K562 (cell line): ENCODE measurements around the gene GAB2. TPM values are rescaled to one million over a fixed set of nuclear protein-coding genes. Genes with fewer than 3 reads are reported as not detected.
A peak's percentile ranks its signal among the peaks of the same experiment; 100 is the strongest.

Experiments
- CTCFL ChIP-seq: IDR thresholded peaks from 2 replicates; pipeline ENCODE4 v1.6.1; 2011; ENCODE audit warnings: borderline replicate concordance, low read depth, mild to moderate bottlenecking, moderate library complexity, low read length; ENCODE audit not compliant: insufficient read depth, poor library complexity, severe bottlenecking
- CXXC5 ChIP-seq: fragments of 250-450 bp; sonication (Bioruptor Pico); IDR thresholded peaks from 2 replicates; pipeline ENCODE4 v1.8.0; 2022; ENCODE audit warnings: inconsistent platforms, mild to moderate bottlenecking, moderate library complexity
- EP300 ChIP-seq: IDR thresholded peaks from 2 replicates; pipeline ENCODE4 v1.6.1; 2012; ENCODE audit warnings: low read length, improper control_type of control experiment
- FOXA1 ChIP-seq: fragments of 450-650 bp; IDR thresholded peaks from 2 replicates; pipeline ENCODE4 v1.6.1; 2016; ENCODE audit warnings: mild to moderate bottlenecking, borderline replicate concordance
- HDAC1 ChIP-seq, 2 experiments: fragments of 450-650 bp; IDR thresholded peaks; 2 replicates each; pipeline ENCODE4 v1.6.1; 2016 to 2017; ENCODE audit warnings: inconsistent platforms in 1 of 2, mild to moderate bottlenecking in 1 of 2, moderate library complexity in 1 of 2
- HLTF ChIP-seq: fragments of 450-650 bp; IDR thresholded peaks from 2 replicates; pipeline ENCODE4 v1.6.1; 2016
- IFI16 ChIP-seq: fragments of 250-450 bp; sonication (Bioruptor Pico); IDR thresholded peaks from 2 replicates; pipeline ENCODE4 v2.1.2; 2022; ENCODE audit warnings: mild to moderate bottlenecking, inconsistent platforms
- LARP7 ChIP-seq: fragments of 450-650 bp; IDR thresholded peaks from 2 replicates; pipeline ENCODE4 v1.6.1; 2016
- MAFF ChIP-seq: IDR thresholded peaks from 2 replicates; pipeline ENCODE4 v1.6.1; 2012; ENCODE audit warnings: low read length, improper control_type of control experiment
- MAFG ChIP-seq: fragments of 450-650 bp; conservative IDR thresholded peaks from 2 replicates; pipeline ENCODE4 v1.6.1; 2016; ENCODE audit warnings: missing genetic modification characterization, missing compliant biosample characterization
- PCBP1 ChIP-seq: fragments of 200-400 bp; formaldehyde crosslinking; IDR thresholded peaks from 2 replicates; pipeline ENCODE4 v1.6.1; 2018; ENCODE audit warnings: mild to moderate bottlenecking, low read depth, low read length; ENCODE audit not compliant: poor library complexity, severe bottlenecking
- POLR3A ChIP-seq: IDR thresholded peaks from 2 replicates; pipeline ENCODE4 v1.6.1; 2011; ENCODE audit warnings: borderline replicate concordance, mild to moderate bottlenecking, moderate library complexity; ENCODE audit not compliant: insufficient read length, insufficient read depth; ENCODE audit errors: extremely low read depth
- RBM17 ChIP-seq: fragments of 200-400 bp; formaldehyde crosslinking; IDR thresholded peaks from 2 replicates; pipeline ENCODE4 v1.6.1; 2017; ENCODE audit warnings: low read depth, mild to moderate bottlenecking, low read length, borderline replicate concordance
- SMAD4 ChIP-seq: fragments of 250-450 bp; sonication (Bioruptor Pico); conservative IDR thresholded peaks from 2 replicates; pipeline ENCODE4 v1.8.0; 2021; ENCODE audit warnings: inconsistent platforms, mild to moderate bottlenecking, moderate library complexity
- TBP ChIP-seq: optimal IDR thresholded peaks from 2 replicates; pipeline ENCODE3; 2011; ENCODE audit warnings: low read depth, low read length, improper control_type of control experiment
- ZFP36 ChIP-seq: fragments of 150-350 bp; IDR thresholded peaks from 2 replicates; pipeline ENCODE4 v1.6.1; 2018; ENCODE audit warnings: low read length, low read depth; ENCODE audit not compliant: partially characterized antibody
- polyA plus RNA-seq, 8 experiments: library from polyadenylated mRNA; depleted of rRNA in 4 of 8; stranded (reverse) in 5 of 8; unstranded in 3 of 8; fragments of >200 nt; fragmentation: Nextera tagmentation in 2 of 8; fragmentation: Illumina TruSeq in 1 of 8; extraction: Ambion mirVana in 2 of 8; extraction: Trizol in 1 of 8; gene quantifications; 2 replicates each; pipeline versions ENCODE4 v1.2.1 to v1.2.3, GENCODE V29; 2011 to 2014; ENCODE audit warnings: inconsistent platforms in 1 of 8, missing spikeins in 1 of 8
- total RNA-seq, 7 experiments: library from RNA; depleted of rRNA in 6 of 7; stranded (reverse); fragments of >200 nt in 6 of 7; fragmentation: Illumina TruSeq in 2 of 7; extraction: Trizol in 2 of 7; gene quantifications; 2 replicates each; pipeline versions ENCODE4 v1.2.1 to v1.2.3, GENCODE V29; 2011 to 2021; ENCODE audit warnings: low replicate concordance in 1 of 7
- TF ChIP-seq, protein P1 (sequence below): fragments of 450-650 bp; IDR thresholded peaks from 2 replicates; pipeline ENCODE4 v1.6.1; 2014; ENCODE audit warnings: low read depth, mild to moderate bottlenecking, moderate library complexity, borderline replicate concordance
- TF ChIP-seq, protein P2 (sequence below): sonication (generic); formaldehyde crosslinking; IDR thresholded peaks from 2 replicates; pipeline ENCODE4 v1.8.0; 2022; ENCODE audit warnings: missing genetic modification reagents, mild to moderate bottlenecking, borderline replicate concordance
- TF ChIP-seq, protein P3 (sequence below): fragments of 250-450 bp; sonication (Bioruptor Pico); IDR thresholded peaks from 2 replicates; pipeline ENCODE4 v1.5.0; 2020; ENCODE audit warnings: mild to moderate bottlenecking, borderline replicate concordance

GAB2 gene
- total and polyA plus RNA-seq, 9 of the 15 experiments (the other 6 are each of a cell fraction or from before 2014, with no cell fraction given) = 2.3 to 35.2 (median 16.1) TPM

GRCh38 chr11:78188286-78189173 lies 229.1 kb downstream of the GAB2 start, which contains the start of the genes KCTD21 and USP35 (continued):
- no peak for TF ChIP-seq FOXA1
- TF ChIP-seq IFI16 = no peak
- no peak for TF ChIP-seq RBM17
- TF ChIP-seq TBP = peak; percentile 6
- peak; percentile 88; the same call in 1 of the 2 replicates for TF ChIP-seq HLTF
- TF ChIP-seq MAFG (tag) = no peak
- no peak for TF ChIP-seq MAFF
- no peak for TF ChIP-seq POLR3A
- TF ChIP-seq SMAD4 (CRISPR knock-in tag) = peak; percentile 63; the same call in 1 of the 2 replicates
- TF ChIP-seq, protein P1, sequence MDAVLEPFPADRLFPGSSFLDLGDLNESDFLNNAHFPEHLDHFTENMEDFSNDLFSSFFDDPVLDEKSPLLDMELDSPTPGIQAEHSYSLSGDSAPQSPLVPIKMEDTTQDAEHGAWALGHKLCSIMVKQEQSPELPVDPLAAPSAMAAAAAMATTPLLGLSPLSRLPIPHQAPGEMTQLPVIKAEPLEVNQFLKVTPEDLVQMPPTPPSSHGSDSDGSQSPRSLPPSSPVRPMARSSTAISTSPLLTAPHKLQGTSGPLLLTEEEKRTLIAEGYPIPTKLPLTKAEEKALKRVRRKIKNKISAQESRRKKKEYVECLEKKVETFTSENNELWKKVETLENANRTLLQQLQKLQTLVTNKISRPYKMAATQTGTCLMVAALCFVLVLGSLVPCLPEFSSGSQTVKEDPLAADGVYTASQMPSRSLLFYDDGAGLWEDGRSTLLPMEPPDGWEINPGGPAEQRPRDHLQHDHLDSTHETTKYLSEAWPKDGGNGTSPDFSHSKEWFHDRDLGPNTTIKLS = peak; percentile 85
- TF ChIP-seq CXXC5 (CRISPR knock-in tag) = peak; percentile 92
- TF ChIP-seq HDAC1 (IDR thresholded peaks at IDR 0.05) = peak; percentile 93 to 96; a peak in 3 of 4 replicates
- 0 out of 2 replicates have a peak, but pooled peaks have one; percentile 0 for TF ChIP-seq EP300
- peak; percentile 84; the same call in 1 of the 2 replicates for TF ChIP-seq LARP7
- TF ChIP-seq, protein P2, sequence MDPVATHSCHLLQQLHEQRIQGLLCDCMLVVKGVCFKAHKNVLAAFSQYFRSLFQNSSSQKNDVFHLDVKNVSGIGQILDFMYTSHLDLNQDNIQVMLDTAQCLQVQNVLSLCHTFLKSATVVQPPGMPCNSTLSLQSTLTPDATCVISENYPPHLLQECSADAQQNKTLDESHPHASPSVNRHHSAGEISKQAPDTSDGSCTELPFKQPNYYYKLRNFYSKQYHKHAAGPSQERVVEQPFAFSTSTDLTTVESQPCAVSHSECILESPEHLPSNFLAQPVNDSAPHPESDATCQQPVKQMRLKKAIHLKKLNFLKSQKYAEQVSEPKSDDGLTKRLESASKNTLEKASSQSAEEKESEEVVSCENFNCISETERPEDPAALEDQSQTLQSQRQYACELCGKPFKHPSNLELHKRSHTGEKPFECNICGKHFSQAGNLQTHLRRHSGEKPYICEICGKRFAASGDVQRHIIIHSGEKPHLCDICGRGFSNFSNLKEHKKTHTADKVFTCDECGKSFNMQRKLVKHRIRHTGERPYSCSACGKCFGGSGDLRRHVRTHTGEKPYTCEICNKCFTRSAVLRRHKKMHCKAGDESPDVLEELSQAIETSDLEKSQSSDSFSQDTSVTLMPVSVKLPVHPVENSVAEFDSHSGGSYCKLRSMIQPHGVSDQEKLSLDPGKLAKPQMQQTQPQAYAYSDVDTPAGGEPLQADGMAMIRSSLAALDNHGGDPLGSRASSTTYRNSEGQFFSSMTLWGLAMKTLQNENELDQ (CRISPR knock-in tag) = no peak
- TF ChIP-seq, protein P3, sequence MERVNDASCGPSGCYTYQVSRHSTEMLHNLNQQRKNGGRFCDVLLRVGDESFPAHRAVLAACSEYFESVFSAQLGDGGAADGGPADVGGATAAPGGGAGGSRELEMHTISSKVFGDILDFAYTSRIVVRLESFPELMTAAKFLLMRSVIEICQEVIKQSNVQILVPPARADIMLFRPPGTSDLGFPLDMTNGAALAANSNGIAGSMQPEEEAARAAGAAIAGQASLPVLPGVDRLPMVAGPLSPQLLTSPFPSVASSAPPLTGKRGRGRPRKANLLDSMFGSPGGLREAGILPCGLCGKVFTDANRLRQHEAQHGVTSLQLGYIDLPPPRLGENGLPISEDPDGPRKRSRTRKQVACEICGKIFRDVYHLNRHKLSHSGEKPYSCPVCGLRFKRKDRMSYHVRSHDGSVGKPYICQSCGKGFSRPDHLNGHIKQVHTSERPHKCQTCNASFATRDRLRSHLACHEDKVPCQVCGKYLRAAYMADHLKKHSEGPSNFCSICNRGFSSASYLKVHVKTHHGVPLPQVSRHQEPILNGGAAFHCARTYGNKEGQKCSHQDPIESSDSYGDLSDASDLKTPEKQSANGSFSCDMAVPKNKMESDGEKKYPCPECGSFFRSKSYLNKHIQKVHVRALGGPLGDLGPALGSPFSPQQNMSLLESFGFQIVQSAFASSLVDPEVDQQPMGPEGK (CRISPR knock-in tag) = no peak
- peak; percentile 90 for TF ChIP-seq PCBP1
- TF ChIP-seq ZFP36 = peak; percentile 18
- no peak for TF ChIP-seq CTCFL
